Non-pigmented ciliary epithelial cell (primary cell): ENCODE results near the gene HDAC4.

Source experiments
- DNase-seq: peaks from one replicate; pipeline ENCODE4 v3.0.0-alpha.2; 2010; ENCODE audit warnings: low read depth

Gene HDAC4

GRCh38 chr2:239154971-239155805 lies 245.6 kb downstream of the HDAC4 start:
- no peak for DNase-seq

DNA sequence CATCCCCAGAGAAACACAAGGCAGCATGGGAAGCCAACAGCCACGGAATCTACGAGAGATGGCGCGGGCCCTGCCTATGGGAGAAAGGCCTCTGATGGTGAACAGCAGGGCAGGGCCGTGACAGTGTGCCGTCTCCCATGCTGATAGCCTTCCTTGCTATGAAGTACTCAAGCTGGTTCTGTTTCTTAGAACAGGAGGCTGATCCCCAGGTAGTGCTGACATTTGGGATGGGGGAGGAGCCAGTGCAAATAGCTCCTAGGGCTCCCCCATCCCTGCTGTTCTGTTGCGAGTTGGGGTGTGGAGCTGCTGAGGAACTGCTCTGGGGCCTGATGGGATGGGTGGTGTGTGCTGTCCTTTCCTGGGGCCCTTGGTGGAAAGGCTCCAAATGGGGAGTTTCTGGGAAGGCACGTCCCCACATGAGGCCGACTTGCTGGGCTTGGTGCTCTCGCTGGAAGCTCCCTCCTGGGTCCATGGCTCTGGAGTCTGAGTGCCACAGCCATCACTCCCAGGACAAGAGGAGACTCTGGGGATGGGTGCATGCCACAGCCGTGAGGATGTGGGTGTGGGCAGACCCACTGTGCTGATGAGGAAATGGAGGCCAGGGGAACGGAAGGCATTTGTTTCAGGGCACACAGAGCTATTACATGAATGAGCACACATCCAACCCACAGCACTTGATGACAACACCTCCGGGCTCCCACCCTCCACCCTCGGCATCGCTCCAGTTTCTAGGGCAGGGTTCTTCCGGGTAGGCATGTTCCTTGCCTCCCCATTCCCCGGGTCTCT lies 246.8 kb downstream of the HDAC4 start:
- DNase-seq, result no peak

- no peak for DNase-seq
These were observed 247.9 kb downstream of the HDAC4 start for GRCh38 chr2:239152916-239153305.

DNA sequence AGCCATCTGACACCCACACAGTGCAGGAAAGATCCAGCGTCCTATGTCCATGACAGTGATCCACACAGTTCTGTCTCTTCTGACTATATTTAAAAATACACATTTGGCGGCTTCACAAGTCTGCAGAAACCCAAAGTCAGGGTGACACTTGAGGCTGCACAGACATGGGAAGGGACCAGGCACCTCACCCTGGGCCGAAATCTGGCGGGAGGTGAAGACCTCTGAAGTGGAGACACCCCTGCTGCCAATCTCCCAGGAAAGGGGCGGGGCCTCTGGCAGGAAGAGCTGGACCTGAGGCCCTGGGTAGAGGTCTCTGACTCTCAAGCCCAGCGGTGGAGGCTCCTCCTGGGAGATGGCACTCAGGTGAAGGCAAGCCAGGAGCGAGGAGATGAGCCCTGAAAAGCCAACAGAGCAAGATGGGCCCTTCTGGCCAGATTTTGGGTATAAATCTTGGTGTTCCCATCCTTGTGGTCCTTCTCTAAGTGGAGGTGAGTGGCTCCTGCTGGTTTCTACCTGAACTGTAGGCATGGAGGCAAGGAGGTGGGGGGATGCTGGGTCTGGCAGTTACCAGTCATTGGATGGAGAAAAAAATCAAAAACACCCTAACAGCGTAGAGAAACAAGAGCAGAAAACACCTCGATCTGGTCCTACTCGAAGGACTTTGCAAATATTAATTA lies 248.4 kb downstream of the HDAC4 start:
- no peak for DNase-seq

DNA sequence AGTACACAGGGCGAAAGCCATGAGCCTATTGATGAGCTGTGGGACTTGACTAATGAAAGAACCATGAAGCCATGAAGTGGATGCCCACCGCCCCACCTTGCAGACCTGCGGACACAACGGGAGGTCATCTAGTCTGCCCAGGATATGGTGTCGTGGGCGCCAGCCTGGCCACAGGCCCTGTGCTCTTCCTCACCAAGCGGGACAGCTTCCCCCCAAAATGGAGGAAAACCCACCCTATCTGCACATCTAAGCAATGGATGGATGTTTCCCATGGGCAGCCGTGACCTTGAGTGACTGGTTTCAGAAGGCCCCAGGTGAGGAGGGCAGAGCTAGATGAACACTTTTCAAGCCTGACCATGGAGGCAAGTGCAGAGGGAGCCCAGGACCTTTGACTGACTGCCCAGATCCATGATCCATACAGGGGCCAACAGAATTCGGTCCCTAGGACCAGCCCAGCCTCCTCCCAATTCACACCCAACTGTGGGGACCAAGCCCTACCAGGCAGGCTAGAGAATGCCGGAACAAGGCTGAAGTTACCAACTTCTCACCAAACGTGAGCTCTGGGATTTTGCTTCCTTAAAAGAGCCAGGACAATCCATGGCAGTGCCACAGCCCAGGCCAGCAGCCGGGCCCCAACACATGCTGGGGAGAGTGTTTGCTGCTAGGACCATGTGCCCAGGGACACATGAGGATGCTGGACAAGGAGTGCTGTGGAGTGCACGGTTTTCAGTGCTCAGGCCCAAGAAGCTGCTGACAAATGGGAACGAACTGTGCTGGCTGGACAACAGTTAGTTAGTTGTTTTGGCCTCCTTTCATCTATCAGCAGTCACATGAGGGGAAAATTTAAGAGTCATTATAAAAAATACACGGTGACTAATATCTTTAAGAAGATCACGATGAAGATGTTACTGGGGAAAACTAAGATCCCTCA lies 249.4 kb downstream of the HDAC4 start:
- DNase-seq, result no peak

DNA sequence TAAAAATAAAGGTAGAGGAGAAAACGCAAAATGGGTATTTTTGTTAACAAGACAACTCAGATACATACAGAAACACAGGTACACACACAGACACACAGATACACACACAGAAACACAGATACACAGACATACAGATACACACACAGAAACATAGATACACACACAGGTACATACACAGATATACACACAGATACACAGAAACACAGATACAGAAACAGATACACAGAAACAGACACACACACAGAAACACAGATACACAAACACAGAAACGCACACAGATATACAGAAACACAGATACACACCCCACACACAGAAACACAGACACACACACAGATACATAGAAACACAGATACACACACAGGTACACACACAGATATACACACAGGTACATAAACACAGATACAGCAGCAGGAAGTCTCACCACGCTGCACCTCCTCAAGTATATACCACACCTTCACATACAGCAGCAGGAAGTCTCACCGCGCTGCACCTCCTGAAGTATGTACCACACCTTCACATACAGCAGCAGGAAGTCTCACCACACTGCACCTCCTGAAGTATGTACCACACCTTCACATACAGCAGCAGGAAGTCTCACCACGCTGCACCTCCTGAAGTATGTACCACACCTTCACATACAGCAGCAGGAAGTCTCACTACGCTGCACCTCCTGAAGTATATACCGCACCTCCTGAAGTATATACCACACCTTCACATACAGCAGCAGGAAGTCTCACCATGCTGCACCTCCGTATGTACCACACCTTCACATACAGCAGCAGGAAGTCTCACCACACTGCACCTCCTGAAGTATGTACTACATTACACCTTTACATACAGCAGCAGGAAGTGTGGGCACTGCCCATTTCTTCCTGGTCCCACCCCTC lies 250.5 kb downstream of the HDAC4 start:
- no peak for DNase-seq

- no peak for DNase-seq
These were observed 251.3 kb downstream of the HDAC4 start for GRCh38 chr2:239149501-239149900.

GRCh38 chr2:239148495-239149200 lies 252.2 kb downstream of the HDAC4 start:
- no peak for DNase-seq

DNA sequence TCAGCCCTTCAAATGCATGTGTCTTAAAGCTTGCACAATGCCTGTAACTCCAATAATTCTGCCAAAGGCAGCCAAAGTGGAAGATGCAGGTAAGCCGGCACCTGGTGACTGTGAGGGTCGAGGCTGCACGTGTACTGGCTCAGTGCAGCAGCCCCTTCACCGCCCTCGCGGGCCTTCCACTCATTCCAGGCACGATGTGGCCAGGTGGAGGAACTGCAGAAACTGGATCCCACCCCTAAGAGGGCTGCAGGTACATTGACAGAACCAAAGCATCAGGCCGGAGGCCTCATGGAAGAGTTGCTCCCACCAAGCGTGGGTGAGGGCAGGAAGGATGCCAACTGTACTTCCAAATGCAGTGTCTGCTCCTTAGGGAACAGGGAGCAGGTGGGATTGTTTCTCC lies 253.4 kb downstream of the HDAC4 start:
- DNase-seq, result no peak

- DNase-seq, result no peak
These were observed 254.1 kb downstream of the HDAC4 start for GRCh38 chr2:239146741-239147181.

DNA sequence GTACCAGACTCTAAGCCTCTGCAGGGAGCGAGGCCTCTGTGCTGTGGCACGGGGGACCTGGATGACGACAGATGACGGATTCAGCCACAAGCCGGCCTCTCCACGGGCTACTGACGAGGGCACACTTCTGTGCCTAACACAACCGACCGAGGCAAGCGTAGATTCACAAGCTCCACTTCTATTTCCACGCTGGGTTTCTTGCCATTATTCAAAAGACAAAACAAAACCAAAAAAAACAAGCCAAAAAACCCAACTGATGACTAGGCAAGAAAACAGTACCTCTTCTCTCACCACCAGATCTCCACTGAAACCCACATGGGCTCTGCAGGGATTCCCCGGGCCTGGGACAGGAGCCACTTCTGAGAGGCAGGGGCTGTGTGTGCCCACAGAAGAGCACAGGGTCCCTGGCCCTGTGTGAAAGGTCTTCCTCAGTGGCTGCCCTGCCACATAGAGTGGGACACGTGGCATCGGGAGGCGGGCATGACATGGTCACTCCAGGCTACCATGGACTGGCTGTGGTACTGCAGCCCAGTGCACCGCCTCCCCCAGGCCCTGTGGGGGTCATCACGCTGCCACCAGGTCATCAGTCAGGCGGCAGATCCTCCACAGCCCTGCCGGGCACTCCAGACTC lies 254.7 kb downstream of the HDAC4 start:
- DNase-seq, result no peak

DNA sequence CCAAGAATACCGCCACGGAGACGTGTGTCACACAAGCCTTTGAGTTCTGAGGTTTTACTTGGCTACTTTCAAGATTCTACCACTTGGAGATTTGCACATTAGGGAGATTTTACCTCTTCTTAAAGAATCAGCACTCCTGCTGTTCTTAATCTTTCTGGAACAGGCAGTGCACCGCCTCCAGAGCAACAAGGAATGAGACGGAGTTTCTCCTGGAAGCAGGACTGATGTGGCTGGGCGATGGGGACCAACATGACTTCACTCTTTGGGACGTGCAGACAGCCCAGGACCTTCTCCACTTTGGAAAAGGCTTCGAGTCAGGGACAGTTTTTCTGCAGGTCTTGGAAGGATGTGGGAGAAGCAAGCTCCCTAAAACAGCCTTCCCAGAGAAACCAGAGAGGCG lies 255.2 kb downstream of the HDAC4 start:
- no peak for DNase-seq

GRCh38 chr2:239145106-239145505 lies 255.7 kb downstream of the HDAC4 start:
- DNase-seq, result no peak

DNA sequence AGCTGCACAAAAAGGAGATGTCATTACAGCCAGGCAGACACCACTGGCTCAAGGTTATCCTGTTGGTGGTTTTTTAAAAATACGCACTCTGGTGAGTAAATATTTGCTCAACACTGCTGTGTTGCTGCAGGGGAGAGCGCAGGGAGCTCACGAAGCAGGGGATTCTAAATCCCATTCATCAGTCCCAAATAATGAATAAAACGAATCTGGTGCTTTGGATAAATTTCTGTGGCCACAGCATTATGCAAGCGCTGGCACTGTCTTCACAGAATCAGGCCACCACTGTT lies 256.2 kb downstream of the HDAC4 start:
- no peak for DNase-seq

DNA sequence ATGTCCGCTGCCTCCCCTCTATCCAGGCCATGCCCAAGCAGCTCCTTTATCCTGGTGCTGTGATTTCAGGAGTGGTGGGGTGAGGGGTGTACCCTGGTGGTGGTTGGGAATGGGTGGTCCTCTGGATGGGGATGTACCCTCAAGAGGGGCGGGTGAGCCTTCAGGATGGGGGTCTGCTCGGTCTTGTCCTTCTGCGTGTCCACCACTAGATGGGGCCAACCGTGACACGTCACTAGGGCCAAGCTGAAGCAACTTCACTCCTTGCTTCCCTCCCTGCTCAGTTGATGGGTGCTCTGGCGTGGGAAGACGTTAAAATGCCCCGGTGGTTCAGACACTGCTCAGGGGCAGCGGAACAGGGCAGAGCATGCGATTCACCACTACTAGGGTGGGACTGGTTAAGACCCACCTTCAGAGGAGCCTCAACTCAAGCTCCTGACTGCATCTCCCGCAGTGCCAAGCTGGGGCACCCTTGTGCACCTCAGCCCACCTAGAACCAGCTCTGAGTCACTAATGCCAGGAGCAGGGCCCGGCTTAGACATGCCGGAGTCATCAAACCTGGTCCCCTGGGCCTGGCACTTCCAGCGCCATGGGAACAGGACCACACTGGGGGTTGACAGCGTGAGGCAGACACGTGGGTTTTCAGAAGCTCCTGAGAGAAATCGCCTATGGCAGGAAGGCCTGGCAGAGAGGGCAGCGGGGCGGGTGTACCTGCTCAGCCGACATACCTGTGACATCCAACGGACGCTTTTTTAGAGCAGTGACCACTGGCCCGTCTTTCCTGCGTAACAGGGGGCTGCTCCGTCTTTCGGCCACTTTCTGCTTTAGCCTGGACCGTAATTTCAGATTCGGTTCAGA lies 256.7 kb downstream of the HDAC4 start:
- peak; percentile 11 for DNase-seq

DNA sequence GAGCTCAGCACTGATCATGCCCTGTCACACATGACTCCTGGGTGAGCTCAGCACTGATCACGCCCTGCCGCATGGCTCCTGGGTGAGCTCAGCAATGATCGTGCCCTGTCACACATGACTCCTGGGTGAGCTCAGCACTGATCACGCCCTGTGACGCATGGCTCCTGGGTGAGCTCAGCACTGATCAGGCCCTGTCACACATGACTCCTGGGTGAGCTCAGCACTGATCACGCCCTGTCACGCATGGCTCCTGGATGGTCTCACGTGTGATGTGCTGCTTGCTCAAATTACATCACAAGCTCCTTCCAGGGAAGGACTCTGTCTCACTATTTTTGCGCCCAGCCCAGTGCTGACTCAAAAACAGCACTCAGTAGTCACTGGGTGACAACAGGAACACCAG lies 258.0 kb downstream of the HDAC4 start:
- no peak for DNase-seq

DNA sequence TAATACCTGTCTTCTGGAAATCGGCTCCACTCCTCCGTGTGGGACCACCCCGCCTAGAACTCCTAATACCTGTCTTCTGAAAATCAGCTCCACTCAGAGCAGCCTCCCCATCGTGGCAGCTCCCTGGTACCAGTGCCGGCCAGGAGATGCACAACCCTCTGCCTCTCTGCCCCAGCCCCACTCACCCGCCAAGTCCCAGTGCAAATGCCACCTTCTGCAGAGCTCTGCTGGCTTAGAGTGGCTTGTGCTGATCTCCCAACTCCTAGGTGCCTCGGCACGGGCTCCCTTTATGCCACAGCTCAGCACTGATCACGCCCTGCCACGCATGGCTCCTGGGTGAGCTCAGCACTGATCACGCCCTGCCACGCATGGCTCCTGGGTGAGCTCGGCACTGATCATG lies 258.5 kb downstream of the HDAC4 start:
- DNase-seq, result no peak

DNA sequence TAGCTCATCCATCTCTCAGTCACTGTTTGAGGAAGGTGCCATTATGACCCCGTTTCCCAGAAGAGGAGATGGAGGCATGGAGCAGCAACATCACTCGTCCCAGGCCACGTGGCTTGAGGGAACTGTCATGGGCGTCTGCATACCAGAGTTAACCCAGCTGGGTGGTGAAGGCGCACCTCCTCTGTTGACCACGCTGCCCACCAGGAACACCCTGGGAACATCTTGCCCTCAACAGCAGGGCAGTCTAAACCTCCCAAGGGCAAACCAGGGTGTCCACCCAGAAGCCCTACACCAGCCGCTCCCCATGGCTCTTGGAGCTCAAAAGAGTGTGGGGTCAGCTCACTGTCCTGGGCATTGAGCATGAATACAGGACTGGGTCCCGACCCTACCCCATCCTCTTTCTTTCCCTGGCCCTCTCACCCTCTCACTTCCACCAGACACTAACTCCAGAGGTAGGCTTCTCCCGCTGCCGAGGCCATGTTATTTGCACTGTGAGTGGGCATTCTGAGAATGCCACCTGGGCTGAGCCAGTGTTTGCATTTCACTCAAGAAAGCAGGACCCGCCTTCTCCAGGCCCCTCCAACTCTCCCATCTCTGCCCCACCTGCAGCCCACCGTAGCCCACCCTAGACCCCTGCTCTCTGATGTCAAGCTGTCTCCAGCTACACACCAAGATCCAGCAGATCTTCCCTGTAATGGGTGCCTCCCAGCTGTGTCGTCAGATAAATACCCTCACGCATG lies 259.6 kb downstream of the HDAC4 start:
- no peak for DNase-seq
